ENCODE data around the gene ANKRD17. TPM values are rescaled to one million over a fixed set of nuclear protein-coding genes. Genes with fewer than 3 reads are reported as not detected.

The ANKRD17 gene
- total RNA-seq, 1 experiment from 2014 or later = 62.1 TPM

DNA sequence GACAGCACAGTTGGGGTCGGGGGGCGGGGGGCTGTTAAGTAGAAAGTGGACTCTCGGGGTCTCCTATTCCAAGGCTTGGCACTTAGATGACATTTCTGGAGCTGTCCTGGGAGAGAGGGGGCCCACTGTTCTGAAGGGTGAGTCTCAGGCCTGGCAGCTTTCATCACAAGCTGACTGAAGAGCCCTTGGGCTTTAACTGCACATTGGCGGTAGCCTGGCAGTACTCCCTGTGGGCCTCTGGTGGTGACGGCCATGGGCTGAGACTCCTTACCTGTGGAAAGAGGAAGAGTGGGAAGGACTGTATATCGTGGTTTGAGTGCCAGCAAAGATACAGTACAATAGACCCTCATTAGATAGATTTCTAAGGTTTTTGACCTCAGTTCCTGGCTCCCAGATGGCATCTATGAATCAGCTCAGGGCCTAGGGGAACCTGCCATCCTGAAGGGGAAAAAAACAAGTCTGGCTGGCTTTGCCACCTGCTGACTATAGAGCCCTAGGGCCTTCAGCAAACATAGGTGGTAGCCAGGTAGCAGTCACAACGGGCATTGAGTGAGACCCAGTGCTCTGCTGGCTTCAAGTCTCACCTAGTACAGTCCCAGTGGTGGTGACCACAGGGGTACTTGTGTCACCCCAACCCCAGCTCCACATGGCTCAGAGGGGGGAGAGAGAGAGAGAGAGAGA, 87.9 kb downstream of the ANKRD17 start:
- H3K9me2 ChIP-seq (ENCODE audit: insufficient read depth) = no peaks in the 10 kb centered on the region
- peaks cover 7% of the 10 kb centered on the region for H4K20me1 ChIP-seq (ENCODE audit: insufficient read depth)
- ChIA-PET CTCF (no interaction called here), POLR2A (no interaction called here), RAD21 (ENCODE audit: low non-redundant PET in 1 of 2, low total read pairs in 2 of 2, uncharacterized antibody in 2 of 2, unreplicated experiment in 2 of 2) (no interaction called here)
- no peak for DNase-seq (ENCODE audit: low read depth, low spot score)
- H3K9me3 ChIP-seq (ENCODE audit: control insufficient read depth in 1 of 2, insufficient read depth in 1 of 2, low read depth in 1 of 2, low read length in 2 of 2) = peaks cover 6 to 8% of the 10 kb centered on the region in 2 experiments; a peak in 2 of 4 replicates
- no peak for TF ChIP-seq SRF (IDR thresholded peaks at IDR 0.05; ENCODE audit: low read depth)
- no peak for TF ChIP-seq FOSL1 (IDR thresholded peaks at IDR 0.05; ENCODE audit: low read depth)
- TF ChIP-seq SP1 (IDR thresholded peaks at IDR 0.05; ENCODE audit: low read depth) = no peak
- TF ChIP-seq CEBPB (IDR thresholded peaks at IDR 0.05; ENCODE audit: low read depth) = no peak
- TF ChIP-seq, protein P1, sequence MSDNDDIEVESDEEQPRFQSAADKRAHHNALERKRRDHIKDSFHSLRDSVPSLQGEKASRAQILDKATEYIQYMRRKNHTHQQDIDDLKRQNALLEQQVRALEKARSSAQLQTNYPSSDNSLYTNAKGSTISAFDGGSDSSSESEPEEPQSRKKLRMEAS (IDR thresholded peaks at IDR 0.05) = no peak
- no peak for TF ChIP-seq POLR2A (IDR thresholded peaks at IDR 0.05; ENCODE audit: borderline replicate concordance, extremely low read depth, insufficient read depth, insufficient read length)
- TF ChIP-seq, protein P2, sequence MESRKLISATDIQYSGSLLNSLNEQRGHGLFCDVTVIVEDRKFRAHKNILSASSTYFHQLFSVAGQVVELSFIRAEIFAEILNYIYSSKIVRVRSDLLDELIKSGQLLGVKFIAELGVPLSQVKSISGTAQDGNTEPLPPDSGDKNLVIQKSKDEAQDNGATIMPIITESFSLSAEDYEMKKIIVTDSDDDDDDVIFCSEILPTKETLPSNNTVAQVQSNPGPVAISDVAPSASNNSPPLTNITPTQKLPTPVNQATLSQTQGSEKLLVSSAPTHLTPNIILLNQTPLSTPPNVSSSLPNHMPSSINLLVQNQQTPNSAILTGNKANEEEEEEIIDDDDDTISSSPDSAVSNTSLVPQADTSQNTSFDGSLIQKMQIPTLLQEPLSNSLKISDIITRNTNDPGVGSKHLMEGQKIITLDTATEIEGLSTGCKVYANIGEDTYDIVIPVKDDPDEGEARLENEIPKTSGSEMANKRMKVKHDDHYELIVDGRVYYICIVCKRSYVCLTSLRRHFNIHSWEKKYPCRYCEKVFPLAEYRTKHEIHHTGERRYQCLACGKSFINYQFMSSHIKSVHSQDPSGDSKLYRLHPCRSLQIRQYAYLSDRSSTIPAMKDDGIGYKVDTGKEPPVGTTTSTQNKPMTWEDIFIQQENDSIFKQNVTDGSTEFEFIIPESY (IDR thresholded peaks at IDR 0.05; ENCODE audit: extremely low read depth, insufficient replicate concordance, low read length) = no peak
- TF ChIP-seq ZFX (IDR thresholded peaks at IDR 0.05) = no peak
- no peak for TF ChIP-seq JUND (IDR thresholded peaks at IDR 0.05)
- no peak for TF ChIP-seq SIN3A (IDR thresholded peaks at IDR 0.05; ENCODE audit: low read depth)
- no peak for TF ChIP-seq EGR1 (IDR thresholded peaks at IDR 0.05; ENCODE audit: low read depth)
- TF ChIP-seq POLR2AphosphoS5 (IDR thresholded peaks at IDR 0.05; ENCODE audit: low read depth, low read length) = no peak
- no peak for TF ChIP-seq YY1 (IDR thresholded peaks at IDR 0.05; ENCODE audit: extremely low read depth, insufficient replicate concordance, low read depth, low read length)
- no peak for TF ChIP-seq CBX3 (IDR thresholded peaks at IDR 0.05; ENCODE audit: low read depth)
- TF ChIP-seq TCF7L2 (IDR thresholded peaks at IDR 0.05; ENCODE audit: borderline replicate concordance, extremely low read depth, insufficient read depth, insufficient read length) = no peak
- TF ChIP-seq, protein P3, sequence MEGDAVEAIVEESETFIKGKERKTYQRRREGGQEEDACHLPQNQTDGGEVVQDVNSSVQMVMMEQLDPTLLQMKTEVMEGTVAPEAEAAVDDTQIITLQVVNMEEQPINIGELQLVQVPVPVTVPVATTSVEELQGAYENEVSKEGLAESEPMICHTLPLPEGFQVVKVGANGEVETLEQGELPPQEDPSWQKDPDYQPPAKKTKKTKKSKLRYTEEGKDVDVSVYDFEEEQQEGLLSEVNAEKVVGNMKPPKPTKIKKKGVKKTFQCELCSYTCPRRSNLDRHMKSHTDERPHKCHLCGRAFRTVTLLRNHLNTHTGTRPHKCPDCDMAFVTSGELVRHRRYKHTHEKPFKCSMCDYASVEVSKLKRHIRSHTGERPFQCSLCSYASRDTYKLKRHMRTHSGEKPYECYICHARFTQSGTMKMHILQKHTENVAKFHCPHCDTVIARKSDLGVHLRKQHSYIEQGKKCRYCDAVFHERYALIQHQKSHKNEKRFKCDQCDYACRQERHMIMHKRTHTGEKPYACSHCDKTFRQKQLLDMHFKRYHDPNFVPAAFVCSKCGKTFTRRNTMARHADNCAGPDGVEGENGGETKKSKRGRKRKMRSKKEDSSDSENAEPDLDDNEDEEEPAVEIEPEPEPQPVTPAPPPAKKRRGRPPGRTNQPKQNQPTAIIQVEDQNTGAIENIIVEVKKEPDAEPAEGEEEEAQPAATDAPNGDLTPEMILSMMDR (IDR thresholded peaks at IDR 0.05 in 2 of 3, conservative IDR thresholded peaks at IDR 0.05 in 1 of 3; ENCODE audit: borderline replicate concordance in 1 of 3, insufficient read depth in 1 of 3, low read depth in 2 of 3, low read length in 2 of 3) = no peak
- TF ChIP-seq, protein P4, sequence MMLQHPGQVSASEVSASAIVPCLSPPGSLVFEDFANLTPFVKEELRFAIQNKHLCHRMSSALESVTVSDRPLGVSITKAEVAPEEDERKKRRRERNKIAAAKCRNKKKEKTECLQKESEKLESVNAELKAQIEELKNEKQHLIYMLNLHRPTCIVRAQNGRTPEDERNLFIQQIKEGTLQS (IDR thresholded peaks at IDR 0.05) = no peak
- TF ChIP-seq ZNF274 (IDR thresholded peaks at IDR 0.05; ENCODE audit: low read depth, low read length) = no peak
- no peak for TF ChIP-seq ELF1 (IDR thresholded peaks at IDR 0.05; ENCODE audit: borderline replicate concordance, low read depth)
- H3K9ac ChIP-seq (ENCODE audit: low read length) = no peak overlapping the region
- H2AFZ ChIP-seq (ENCODE audit: low read depth, low read length, poor library complexity, severe bottlenecking) = no peak overlapping the region
- no peaks in the 10 kb centered on the region for H3K27me3 ChIP-seq (ENCODE audit: insufficient read depth, low read length)
- BruUV-seq (replicated peaks) = no TSS peak
- H3K79me2 ChIP-seq (ENCODE audit: insufficient read depth, low read length) = peaks cover 99% of the 10 kb centered on the region
- H3K4me1 ChIP-seq (ENCODE audit: control insufficient read depth in 1 of 2, insufficient read depth in 2 of 2, low read length in 2 of 2) = no peaks in the 10 kb centered on the region
- intact Hi-C loops (cut with micrococcal nuclease) = no loop called here
- no peak overlapping the region for H3K4me2 ChIP-seq (ENCODE audit: low read length)
- H3K27ac ChIP-seq (ENCODE audit: low read depth, low read length) = no peak overlapping the region
- H3K4me3 ChIP-seq (replicated peaks in 1 of 2; ENCODE audit: low read depth in 1 of 2, low read length in 2 of 2) = no peak overlapping the region
- H3K36me3 ChIP-seq (ENCODE audit: control insufficient read depth in 1 of 2, insufficient read depth in 2 of 2, low read length in 2 of 2) = peaks cover 2 to 37% of the 10 kb centered on the region in 2 experiments; a peak in 2 of 4 replicates
- ATAC-seq = 0 out of 2 replicates have a peak, but pooled peaks have one; percentile 30
